Chondrocyte (in vitro differentiated cells): ENCODE data around the gene MALT1. TPM values are rescaled to one million over a fixed set of nuclear protein-coding genes. Genes with fewer than 3 reads are reported as not detected.
A peak's percentile ranks its signal among the peaks of the same experiment; 100 is the strongest.

Source experiments
- DNase-seq: peaks from one replicate; pipeline ENCODE4 v3.0.0; 2021; ENCODE audit warnings: mixed read lengths, low spot score
- H3K27ac Mint-ChIP-seq: one replicate; pipeline ENCODE4 v1.8.0; 2021; ENCODE audit warnings: mild to moderate bottlenecking, moderate library complexity, mixed read lengths; ENCODE audit not compliant: unreplicated experiment
- H3K27me3 Mint-ChIP-seq: 2 replicates; pipeline ENCODE4 v1.8.0; 2021; ENCODE audit warnings: low read depth, mixed read lengths
- H3K36me3 Mint-ChIP-seq: 2 replicates; pipeline ENCODE4 v1.8.0; 2021; ENCODE audit warnings: low read depth, mixed read lengths
- H3K4me1 Mint-ChIP-seq: 2 replicates; pipeline ENCODE4 v1.8.0; 2021; ENCODE audit warnings: low read depth, mild to moderate bottlenecking, mixed read lengths
- H3K4me3 Mint-ChIP-seq: one replicate; pipeline ENCODE4 v1.8.0; 2021; ENCODE audit warnings: mild to moderate bottlenecking, moderate library complexity, mixed read lengths; ENCODE audit not compliant: unreplicated experiment
- H3K9me3 Mint-ChIP-seq: 2 replicates; pipeline ENCODE4 v1.8.0; 2021; ENCODE audit warnings: low read depth, mixed read lengths
- CTCF ChIP-seq: fragments of 200-600 bp; sonication (generic); IDR thresholded peaks from 2 replicates; pipeline ENCODE4 v1.5.0; 2021; ENCODE audit warnings: antibody characterized with exemption, mild to moderate bottlenecking, moderate library complexity
- total RNA-seq: library from RNA; stranded (reverse); gene quantifications from 3 replicates; pipeline ENCODE4 v1.2.1, GENCODE V29; 2021

Gene MALT1
- total RNA-seq, 1 donor from 2014 or later: 17.4 TPM

- no peaks in the 10 kb centered on the region for H3K27me3 Mint-ChIP-seq
- no peaks in the 10 kb centered on the region for H3K9me3 Mint-ChIP-seq
- DNase-seq: no peak
- peaks cover 1% of the 10 kb centered on the region for H3K36me3 Mint-ChIP-seq
- no peak for TF ChIP-seq CTCF
- peaks cover 27% of the 10 kb centered on the region for H3K4me1 Mint-ChIP-seq
- H3K4me3 Mint-ChIP-seq: no peak overlapping the region
- no peak overlapping the region for H3K27ac Mint-ChIP-seq
These were observed 5.0 kb downstream of the MALT1 start for GRCh38 chr18:58676270-58676669.

GRCh38 chr18:58682429-58683069, 11.3 kb downstream of the MALT1 start:
- no peaks in the 10 kb centered on the region for H3K27me3 Mint-ChIP-seq
- no peaks in the 10 kb centered on the region for H3K9me3 Mint-ChIP-seq
- TF ChIP-seq CTCF: no peak
- DNase-seq: no peak
- no peak overlapping the region for H3K4me3 Mint-ChIP-seq
- H3K4me1 Mint-ChIP-seq: peaks cover 21% of the 10 kb centered on the region
- H3K27ac Mint-ChIP-seq: peak overlapping the region; percentile 85
- peaks cover 7% of the 10 kb centered on the region for H3K36me3 Mint-ChIP-seq

- Mint-ChIP-seq H3K27ac (no peak overlapping the region), H3K9me3 (no peaks in the 10 kb centered on the region), H3K4me1 (peaks cover 5% of the 10 kb centered on the region), H3K36me3 (peaks cover 13% of the 10 kb centered on the region), H3K27me3 (no peaks in the 10 kb centered on the region), H3K4me3 (no peak overlapping the region)
- no peak for TF ChIP-seq CTCF
- DNase-seq: no peak
These were observed 16.6 kb downstream of the MALT1 start for GRCh38 chr18:58687871-58688308.

- Mint-ChIP-seq H3K4me1 (no peaks in the 10 kb centered on the region), H3K27me3 (no peaks in the 10 kb centered on the region), H3K9me3 (no peaks in the 10 kb centered on the region), H3K4me3 (no peak overlapping the region), H3K27ac (no peak overlapping the region), H3K36me3 (peaks cover 14% of the 10 kb centered on the region)
- no peak for DNase-seq
- no peak for TF ChIP-seq CTCF
These were observed 19.0 kb downstream of the MALT1 start for GRCh38 chr18:58690259-58690658.

GRCh38 chr18:58691256-58691655, 20.0 kb downstream of the MALT1 start:
- no peak overlapping the region for H3K27ac Mint-ChIP-seq
- no peak overlapping the region for H3K4me3 Mint-ChIP-seq
- no peaks in the 10 kb centered on the region for H3K4me1 Mint-ChIP-seq
- no peak for TF ChIP-seq CTCF
- H3K36me3 Mint-ChIP-seq: peaks cover 16% of the 10 kb centered on the region
- no peak for DNase-seq
- no peaks in the 10 kb centered on the region for H3K9me3 Mint-ChIP-seq
- H3K27me3 Mint-ChIP-seq: no peaks in the 10 kb centered on the region
